Fibroblast of skin of right biceps (primary cell): Measurements from ENCODE around the gene MTURN.
A peak's percentile ranks its signal among the peaks of the same experiment; 100 is the strongest.
"Not testable (repeated sequence)": the region's sequence is repeated elsewhere in the genome, so short reads cannot be mapped to it uniquely, and the experiment has no call there.

ENCODE experiments used
- DNase-seq: peaks from one replicate; pipeline ENCODE4 v3.0.0-alpha.2; 2013

The MTURN gene

DNA sequence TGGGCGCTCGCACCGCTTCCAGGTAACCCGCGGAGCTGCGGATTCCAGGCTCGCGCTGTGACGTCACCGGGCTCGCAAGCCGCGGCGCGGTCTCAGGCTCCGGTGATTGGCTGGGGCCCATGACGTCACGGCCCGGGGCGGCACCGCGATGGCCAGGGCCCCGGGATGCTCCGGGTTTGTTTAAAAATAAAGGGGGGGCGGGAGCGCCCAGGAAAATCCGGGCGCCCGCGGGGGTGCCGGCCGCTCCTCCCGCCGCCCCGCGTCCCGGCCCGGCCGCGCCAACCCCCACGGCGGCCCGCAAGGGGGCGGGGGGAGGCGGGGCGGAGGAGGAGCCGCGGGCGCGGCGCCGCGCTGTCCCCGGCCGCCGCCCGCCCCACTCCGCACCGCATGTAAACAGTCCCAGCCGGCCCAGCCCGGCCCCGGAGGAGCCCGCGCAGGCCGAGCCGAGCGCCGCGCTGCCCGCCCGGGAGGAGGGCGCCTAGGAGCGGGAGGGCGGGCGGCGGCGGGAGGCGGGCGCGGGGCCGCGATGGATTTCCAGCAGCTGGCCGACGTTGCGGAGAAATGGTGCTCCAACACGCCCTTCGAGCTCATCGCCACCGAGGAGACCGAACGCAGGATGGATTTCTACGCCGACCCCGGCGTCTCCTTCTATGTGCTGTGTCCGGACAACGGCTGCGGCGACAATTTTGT is at the start of gene MTURN:
Gene MTURN, plus strand, starts transcription at position 376 of the 690 bp plus-strand sequence. Its CDS starts 151 bp downstream, at position 527.
- DNase-seq: peak; percentile 83

DNA sequence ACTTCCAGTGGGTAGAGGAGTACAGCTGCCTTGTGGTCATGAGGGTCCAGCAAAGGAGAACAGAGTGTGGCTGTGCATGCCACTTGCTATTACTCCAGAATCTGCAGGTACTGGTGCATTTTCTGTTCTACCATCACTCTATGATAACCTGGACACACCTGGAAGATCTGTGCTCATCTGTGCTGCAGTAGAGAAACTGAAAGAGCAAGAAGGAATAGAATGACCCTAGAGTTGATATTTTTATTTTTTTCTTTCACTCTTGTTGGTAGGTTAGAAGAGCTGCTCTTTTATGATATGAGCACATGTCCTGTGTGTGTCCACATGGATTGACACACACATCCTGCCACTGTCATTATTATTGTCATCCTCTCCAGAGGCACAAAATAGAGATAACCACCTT is 48.3 kb upstream of the MTURN start:
- DNase-seq: no peak

DNA sequence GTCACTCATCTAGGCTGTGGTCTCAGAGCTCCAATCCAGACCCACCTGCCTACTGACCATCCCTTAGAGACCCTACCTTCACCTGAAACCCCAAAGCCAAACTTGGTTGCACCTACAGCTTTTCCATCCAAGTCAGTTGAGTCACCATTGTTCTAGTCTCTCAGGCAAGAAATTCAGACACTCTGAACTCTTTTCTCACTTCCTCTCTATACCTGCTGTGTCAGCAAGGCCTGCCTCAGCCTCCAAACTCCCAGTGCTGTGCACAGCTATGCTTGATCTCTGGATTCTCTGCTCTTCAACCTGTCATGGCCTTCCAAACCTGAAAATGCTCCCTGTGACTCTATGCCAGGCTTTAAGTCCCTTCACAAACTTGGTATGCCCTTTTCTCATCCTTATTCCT is 47.4 kb upstream of the MTURN start:
- no peak for DNase-seq

DNA sequence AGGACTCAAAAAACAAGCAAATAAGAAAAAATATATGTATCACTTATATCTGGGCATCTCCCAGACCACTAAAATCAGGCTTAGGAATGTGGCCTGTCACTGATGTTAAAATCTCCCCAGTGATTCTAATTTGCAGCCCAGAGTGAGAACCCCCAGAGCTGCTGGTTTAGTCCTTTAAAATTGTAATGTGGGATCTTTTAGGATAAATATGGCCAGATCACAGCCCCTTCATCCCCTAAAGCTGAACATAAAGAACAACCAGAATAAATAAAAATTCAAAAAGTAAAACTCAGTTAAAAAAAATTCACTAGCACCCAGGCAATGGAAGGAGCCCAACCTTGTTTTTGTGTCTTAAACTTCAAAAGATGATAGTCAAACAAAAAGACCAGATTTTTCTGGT is 46.4 kb upstream of the MTURN start:
- no peak for DNase-seq

DNA sequence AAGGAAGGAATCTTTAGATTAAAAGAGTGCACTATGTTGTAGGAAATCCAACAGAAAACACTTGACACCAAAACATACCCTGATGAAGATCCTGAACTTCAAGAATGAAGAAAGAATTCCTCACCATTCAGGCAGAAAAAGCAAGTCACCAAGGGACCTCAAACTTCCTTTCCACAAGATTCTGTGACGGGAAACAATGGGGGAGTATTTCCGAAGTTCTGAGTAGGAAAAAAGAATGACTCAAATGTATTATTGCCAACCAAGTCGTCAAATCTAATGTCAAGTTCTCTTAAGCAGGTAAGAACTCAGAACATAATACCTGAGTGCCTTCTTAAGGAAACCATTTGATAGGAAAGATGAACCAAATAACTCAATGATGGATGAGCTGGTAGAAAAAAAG is 44.7 kb upstream of the MTURN start:
- DNase-seq: no peak

DNA sequence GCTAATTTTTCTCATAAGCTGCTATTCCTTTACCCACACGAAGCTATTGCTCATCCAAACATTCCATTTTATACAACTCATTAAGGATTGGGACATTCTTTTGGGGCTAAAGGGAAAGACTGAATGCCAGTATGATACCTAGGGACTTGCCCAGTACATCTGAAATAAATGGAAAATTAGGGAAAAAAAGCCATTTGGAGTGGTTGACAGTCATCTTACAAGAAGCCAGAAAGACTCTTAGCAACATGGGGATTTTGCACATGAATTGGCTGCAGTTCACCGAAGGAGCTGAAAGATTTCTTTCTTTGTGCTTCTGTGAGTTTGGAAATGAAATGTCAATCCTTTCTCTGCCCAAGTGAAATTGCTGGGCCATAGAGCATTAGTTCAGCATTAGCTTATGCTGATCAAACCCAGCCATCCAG is 43.3 kb upstream of the MTURN start:
- DNase-seq: peak; percentile 88

DNA sequence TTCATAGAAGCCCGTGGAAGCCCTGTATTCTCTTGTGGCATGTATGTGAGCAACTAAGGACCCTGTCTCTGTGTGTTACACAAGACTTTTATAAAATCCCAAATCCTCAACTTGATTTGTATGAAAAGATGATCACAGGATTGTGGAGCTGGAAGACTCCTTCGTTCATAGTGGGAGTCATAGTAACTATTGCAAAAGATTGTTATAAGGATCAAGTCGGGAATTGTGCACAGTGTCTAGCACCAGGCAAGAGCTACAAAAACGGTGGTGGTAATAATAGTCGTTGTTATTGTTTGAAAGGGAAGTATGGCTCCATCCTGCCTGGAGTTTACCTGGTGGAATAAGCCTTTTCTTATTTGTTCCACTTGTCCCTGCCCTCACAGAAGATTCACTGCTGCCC is 42.8 kb upstream of the MTURN start:
- no peak for DNase-seq

DNA sequence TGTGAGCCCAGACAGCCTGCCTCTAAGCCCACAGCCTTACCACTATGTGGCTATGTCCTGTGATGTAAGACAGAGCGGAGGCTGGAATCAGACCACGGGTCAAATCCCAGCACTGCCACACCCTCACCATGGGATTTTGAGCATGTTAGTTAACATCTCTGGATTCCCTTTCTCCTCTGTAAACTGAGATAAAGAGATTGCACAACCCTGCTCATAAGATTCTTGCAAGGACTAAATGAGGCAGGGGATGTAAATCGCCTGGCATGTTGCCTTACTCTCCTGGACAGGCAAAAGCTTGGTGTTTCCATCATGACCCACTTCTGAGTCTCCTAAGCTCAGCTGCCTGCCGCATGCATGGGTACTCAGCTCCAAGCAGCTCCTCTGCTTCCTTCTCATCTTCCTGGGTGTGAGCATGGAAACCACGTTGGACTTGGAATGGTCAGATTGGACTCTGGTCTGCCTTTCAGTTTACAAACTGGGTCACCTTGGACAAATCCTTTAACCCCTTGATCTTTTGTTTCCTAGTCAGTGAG is 41.3 kb upstream of the MTURN start:
- no peak for DNase-seq

DNA sequence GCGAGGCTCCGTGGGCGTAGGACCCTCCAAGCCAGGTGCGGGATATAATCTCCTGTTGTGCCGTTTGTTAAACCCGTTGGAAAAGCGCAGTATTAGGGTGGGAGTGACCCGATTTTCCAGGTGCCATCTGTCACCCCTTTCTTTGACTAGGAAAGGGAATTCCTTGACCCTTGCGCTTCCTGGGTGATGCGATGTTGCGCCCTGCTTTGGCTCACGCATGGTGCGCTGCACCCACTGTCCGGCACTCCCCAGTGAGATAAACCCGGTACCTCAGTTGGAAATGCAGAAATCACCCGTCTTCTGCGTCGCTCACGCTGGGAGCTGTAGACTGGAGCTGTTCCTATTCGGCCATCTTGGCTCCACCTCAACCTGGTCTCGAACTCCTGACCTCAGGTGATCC is 36.2 kb upstream of the MTURN start:
- DNase-seq: not testable (repeated sequence)

DNA sequence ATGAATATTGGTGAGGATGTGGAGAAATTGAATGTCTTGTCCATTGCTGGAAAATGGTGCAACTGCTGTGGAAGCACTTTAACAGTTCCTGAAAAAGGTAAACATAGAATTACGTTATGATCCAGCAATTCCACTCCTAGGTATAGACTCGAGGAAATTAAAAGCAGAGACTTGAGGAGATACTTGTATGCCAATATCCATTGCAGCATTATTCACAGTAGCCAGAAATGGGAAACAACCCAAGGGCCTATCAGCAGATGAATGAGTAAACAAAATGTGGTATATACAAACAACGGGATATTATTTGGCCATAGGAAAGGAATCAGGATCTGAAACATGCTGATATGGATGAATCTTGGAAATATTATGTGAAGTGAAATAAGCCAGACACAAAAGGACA is 32.5 kb upstream of the MTURN start:
- DNase-seq: no peak

DNA sequence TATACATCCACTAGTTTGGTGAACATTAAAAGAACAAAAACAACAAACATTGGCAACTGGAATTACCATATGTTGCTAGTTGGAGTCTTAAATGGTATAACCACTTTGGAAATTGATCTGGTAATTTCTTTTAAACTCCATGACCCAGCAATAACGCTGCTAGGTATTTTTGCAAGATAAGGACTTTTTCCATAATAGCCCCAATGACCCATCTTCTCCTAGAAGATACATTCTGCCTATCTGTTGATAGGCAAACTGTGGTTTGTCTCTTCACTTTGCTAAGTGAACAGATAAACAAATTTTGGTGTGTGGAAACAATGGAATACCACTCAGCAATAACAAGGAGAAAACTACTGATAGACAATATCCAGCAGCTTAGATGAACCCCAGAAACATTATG is 30.6 kb upstream of the MTURN start:
- DNase-seq: no peak

DNA sequence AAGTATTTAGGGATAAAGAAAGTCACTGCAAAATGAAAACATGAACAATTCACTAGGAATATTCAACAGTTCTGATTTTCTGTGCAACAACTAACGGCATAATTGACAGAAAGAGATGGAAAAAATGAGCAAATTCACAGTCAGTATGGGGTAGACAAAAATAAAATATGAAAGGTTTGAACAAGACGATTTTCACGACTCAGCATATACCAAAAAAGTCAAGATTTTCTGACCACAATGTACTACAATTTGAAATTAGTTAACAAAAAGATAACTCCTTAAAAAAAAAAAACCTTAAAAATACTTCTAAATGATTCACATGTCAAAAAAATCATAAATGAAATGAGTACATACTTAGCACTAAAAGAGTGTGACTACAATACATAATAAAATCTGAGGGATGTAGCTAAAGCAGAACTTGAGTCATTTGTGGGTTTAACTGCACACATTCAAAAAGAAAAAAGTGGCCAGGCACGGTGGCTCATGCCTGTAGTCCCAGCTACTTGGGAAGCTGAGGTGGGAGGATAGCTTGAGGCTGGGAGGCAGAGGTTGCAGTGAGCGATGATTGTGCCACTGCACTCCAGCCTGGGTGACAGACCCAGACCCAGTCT is 22.6 kb upstream of the MTURN start:
- no peak for DNase-seq

DNA sequence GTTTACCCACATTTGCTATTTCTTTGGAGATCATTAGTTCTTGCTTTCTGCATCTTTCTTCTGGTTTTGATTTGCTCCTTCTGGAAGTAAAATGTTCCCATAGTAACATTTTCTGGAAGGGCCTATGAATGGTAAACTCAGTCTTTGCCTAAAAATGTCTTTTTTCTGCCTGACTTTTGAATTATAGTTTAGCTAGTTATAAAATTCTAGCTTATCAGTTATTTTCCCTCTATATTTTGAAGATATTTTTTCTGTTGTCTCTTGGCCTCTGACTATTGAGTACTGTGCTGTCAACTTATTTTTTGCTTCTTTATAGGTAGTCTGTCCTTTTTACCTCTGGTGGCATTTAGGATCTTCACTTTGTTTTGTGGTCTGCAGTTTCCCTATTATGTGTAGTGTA is 21.6 kb upstream of the MTURN start:
- DNase-seq: no peak

DNA sequence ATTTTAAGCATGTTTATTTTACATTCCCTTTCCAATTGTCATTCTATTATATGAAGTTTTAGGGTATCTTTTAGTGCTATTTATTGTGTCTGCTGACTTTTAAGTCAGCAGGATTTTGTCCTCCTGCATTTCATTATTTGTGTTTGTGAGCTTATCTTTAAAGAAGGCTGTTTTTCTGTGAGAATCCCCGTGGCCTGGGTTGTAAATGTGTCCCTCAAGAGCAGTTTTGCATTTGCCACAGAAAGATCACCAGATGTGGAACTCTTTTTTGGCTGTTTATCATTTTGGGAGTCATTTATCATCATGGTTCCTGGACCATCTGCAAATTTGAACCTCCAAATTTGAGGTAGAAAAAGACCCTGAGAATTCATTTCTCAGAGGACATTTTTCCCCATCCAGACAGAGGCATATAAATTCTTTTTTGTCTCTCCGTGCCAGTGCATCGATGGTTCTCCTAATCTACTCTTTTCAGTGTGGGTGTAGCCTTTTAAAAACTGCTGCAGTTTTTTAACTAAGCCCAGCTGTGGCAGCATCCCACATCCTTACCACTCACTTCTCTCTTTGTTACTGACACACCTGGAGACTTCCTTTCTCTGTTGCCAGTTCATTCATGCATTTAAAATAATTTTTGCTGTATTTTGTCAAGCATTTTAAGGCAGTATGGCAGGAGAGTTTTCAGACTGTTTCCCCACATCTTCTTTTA is 20.1 kb upstream of the MTURN start:
- DNase-seq: no peak

DNA sequence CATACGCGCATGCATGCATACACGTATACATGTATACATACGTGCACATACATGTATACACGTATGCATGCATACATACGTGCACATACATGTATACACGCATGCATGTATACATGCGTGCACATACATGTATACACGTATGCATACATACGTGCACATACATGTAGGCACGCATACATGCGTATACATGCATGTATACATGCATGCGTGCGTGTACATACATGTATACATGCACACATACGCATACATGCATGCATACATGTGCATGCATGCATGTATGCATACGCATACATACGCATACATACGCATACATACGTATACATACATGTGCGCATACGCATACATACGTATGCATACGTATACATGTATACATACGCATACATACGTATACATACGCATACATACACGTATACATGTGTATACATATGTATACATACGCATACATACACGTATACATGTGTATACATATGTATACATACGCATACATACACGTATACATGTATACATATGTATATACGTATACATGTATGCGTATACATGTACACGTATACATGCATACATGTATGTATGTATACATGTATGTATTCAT is 19.0 kb upstream of the MTURN start:
- no peak for DNase-seq

DNA sequence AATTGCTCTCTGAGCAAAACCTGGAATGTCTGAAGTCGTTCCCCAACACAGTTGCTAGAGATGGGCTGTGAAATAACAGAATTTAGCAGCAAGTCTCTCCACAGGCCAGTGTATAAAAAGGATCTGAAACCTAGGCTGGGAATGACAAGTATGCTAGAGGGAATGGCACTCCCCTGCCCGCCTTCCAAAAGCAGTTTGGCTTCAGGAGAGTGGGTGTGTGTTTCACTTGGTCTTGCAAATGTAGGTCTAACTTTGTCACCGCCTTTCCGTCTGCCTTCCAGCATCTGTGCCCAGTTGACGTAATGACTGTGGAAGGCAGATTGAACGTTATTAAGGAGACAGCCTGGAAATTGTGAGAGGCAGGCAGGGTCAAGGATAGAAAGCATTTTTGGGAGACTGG is 18.0 kb upstream of the MTURN start:
- peak; percentile 54 for DNase-seq

DNA sequence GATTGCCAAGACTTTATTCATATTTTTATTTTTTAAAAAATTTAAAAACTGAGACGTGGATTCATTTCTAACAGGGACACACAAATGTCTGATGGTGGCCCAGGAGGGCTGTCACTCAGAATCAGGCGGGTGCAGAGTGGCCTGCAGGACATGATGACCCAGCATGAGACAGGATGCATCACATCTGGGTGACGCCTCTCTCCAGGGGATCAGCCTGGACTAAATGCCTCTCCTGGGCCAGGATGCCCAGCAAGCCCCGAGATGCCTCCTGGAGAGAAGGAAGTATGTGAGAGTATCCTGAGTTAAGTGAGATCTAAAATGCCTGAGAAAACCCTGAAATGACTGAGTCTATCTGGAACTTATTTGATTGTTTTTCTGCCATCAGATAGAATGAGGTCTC is 16.9 kb upstream of the MTURN start:
- no peak for DNase-seq

DNA sequence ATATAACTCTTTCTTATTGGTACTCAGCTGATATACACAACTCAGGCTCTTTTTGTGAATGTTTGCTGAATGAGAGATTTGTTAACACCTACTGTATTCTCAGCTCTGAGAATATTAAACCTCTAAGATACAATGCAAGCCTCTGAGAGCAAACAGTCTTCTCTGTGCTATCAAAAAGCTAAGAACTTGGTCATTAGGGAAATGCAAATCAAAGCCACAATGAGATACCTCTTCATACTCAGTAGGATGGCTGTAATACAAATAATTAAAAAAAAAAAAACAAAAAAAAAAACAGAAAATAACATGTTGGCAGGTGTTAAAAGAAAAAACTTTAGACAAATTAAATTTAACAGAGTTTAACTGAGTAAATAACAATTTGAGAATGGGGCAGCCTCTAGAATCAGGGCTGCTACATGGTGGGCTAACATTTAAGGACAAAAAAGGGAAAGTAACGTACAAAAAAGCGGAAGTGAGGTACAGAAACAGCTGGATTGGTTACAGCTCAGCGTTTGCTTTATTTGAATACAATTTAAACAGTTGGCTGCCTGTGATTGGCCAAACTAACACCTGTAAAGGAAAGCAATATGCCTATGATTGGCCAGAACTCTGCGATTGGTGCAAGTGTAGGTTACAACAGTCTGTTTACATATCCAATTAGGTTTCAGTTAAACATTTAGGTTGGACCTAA is 14.8 kb upstream of the MTURN start:
- no peak for DNase-seq

DNA sequence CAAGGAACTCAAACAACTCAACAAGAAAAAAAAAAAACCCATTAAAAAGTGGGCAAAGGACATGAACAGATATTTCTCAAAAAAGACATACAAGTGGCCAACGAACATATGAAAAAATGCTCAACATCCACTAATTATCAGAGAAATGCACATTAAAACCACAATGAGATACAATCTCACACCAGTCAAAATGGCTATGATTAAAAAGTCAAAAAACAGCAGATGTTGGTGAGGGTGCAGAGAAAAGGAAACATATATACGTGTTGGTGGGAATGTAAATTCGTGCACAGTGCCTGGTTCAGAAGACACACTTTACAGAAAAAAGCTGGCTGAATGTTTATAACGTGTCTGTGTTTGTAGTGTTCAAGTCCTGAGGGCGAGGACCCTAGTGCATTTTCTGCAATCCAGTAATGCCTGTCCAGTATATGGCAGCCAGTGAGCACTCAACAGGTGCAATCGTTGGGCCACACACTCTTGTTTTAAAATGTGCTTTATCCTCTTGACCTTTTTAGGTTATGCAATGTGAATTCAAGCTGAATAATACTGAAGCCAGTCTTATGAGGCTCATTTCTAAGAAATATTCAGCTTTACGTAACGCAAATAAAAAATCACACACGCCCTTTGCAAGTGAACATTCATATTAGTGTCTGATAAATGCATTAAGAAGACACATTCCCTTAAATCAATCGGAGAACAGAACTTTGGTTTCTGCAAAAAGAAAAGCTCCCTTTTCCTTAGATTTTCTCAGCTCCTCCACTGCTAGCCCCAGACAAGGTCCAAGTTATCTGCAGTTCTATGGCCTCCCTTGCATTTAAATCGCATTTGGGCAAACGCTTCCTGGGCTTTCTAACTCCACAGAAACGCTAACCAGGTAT is 813 bp upstream of the MTURN start:
- no peak for DNase-seq

DNA sequence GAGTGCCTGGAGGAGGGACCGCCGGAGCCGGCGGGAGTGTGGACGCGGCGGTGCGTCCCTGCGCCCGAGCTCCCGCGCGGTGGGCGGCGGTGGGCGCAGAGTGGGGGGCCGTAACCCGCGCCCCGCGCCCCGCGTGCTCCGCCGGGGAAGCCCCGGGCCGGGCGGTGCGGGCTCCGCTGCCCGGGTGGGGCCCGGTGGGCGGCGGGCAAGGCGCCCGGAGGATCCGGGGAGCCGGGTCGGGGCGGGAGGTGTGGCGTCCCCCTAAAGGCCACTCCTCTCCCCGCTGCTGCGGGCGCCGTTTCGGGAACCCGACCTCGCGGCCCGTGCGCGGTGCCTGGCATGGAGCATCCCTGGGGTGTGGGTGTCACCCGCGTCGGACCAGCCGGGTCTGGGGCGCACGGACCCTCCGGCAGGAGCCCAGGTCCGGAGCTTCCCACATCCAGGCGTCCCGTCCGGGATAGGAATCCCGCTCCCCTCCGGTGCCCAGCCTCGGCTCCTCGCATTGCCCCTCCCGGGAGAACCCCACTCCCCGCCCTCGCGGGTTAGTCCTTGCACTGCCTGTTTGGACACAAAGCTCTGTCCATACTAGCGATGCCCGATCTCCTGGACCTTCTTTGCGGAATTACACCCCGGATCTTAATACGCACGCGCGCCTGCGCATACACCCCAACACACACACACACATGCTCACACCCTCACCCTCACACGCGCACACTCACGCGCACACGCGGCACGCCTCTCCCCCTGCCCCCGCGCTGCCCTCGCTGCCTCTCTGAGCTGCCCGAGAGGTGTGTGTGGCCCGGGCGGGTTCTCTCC is 723 bp downstream of the MTURN start:
- peak; percentile 60 for DNase-seq

DNA sequence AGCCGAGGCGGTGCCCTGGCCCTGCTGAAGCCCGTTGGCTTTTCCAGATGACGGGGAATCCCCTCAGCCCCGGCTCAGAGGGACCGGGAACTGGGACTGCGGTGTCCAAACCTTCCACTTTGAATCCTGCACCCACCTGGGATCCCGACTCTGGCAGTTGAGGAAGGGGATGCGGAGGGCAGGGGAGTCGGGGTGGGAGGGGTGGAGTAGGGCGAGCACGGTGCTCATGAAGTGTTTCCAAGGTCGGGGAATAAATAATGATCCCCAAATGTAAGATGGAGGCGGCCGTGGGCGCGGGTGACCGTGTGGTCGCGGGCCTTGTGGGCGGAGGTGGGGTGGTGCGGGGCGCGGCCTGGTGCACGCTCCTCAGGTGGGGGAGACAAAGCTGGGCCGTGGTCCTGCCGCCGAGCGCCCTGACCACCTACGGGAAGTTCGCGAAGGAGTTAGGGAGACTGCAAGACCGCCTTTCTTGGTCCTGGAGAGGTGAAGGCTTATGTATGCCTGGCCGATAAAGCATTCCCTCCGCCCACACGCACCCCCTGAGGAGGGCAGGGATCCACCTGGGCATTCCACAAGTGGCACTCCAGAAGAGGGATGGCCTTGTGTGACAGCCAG is 1.4 kb downstream of the MTURN start:
- no peak for DNase-seq
